Glutamatergic neuron (in vitro differentiated cells): ENCODE results near the gene DLK2. TPM values are rescaled to one million over a fixed set of nuclear protein-coding genes. Genes with fewer than 3 reads are reported as not detected.

Experiments
- DNase-seq: peaks from one replicate; pipeline ENCODE4 v3.0.0; 2022
- H3K27ac Mint-ChIP-seq: one replicate; pipeline ENCODE4 v1.8.0; 2020; ENCODE audit warnings: mild to moderate bottlenecking, mixed read lengths, inconsistent platforms; ENCODE audit not compliant: unreplicated experiment
- H3K27me3 Mint-ChIP-seq: one replicate; pipeline ENCODE4 v1.8.0; 2020; ENCODE audit warnings: mild to moderate bottlenecking, moderate library complexity, mixed read lengths, inconsistent platforms; ENCODE audit not compliant: unreplicated experiment
- H3K36me3 Mint-ChIP-seq: one replicate; pipeline ENCODE4 v1.8.0; 2020; ENCODE audit warnings: mild to moderate bottlenecking, mixed read lengths, inconsistent platforms; ENCODE audit not compliant: unreplicated experiment
- H3K4me1 Mint-ChIP-seq: one replicate; pipeline ENCODE4 v1.8.0; 2020; ENCODE audit warnings: mild to moderate bottlenecking, low read depth, mixed read lengths, inconsistent platforms; ENCODE audit not compliant: unreplicated experiment
- H3K4me3 Mint-ChIP-seq: one replicate; pipeline ENCODE4 v1.8.0; 2020; ENCODE audit warnings: mild to moderate bottlenecking, mixed read lengths, inconsistent platforms; ENCODE audit not compliant: unreplicated experiment
- H3K9me3 Mint-ChIP-seq: one replicate; pipeline ENCODE4 v1.8.0; 2020; ENCODE audit warnings: mild to moderate bottlenecking, moderate library complexity, mixed read lengths, inconsistent platforms; ENCODE audit not compliant: unreplicated experiment
- CTCF ChIP-seq: fragments of 200-600 bp; sonication (generic); IDR thresholded peaks from one replicate; pipeline ENCODE4 v1.5.0; 2021; ENCODE audit not compliant: partially characterized antibody, unreplicated experiment
- total RNA-seq: library from RNA; stranded (reverse); fragmentation: NEBNext Ultra II Directional; extraction: Animal tissue kit (Norgen Biotek cat#: 25700); gene quantifications from one replicate; pipeline ENCODE4 v1.2.1, GENCODE V29; 2021; ENCODE audit not compliant: unreplicated experiment

The DLK2 gene
- total RNA-seq, 1 donor from 2014 or later, result 2.2 TPM

- H3K27ac Mint-ChIP-seq, result no peak overlapping the region
- TF ChIP-seq CTCF, result no peak
Measured at GRCh38 chr6:43493230-43493629, 37.9 kb upstream of the DLK2 start.

GRCh38 chr6:43492673-43493072 lies 37.3 kb upstream of the DLK2 start:
- H3K27me3 Mint-ChIP-seq, result peaks cover 10% of the 10 kb centered on the region
- no peak overlapping the region for H3K27ac Mint-ChIP-seq
- peaks cover 4% of the 10 kb centered on the region for H3K36me3 Mint-ChIP-seq
- peaks cover 38% of the 10 kb centered on the region for H3K4me1 Mint-ChIP-seq
- no peak for DNase-seq
- H3K9me3 Mint-ChIP-seq, result peaks cover 5% of the 10 kb centered on the region
- TF ChIP-seq CTCF, result no peak
- no peak overlapping the region for H3K4me3 Mint-ChIP-seq

More at GRCh38 chr6:43493230-43493629, 37.9 kb upstream of the DLK2 start:
- H3K27me3 Mint-ChIP-seq, result peaks cover 10% of the 10 kb centered on the region
- peaks cover 4% of the 10 kb centered on the region for H3K36me3 Mint-ChIP-seq
- no peak overlapping the region for H3K4me3 Mint-ChIP-seq
- H3K9me3 Mint-ChIP-seq, result peaks cover 3% of the 10 kb centered on the region
- DNase-seq, result no peak
- peaks cover 40% of the 10 kb centered on the region for H3K4me1 Mint-ChIP-seq

DNA sequence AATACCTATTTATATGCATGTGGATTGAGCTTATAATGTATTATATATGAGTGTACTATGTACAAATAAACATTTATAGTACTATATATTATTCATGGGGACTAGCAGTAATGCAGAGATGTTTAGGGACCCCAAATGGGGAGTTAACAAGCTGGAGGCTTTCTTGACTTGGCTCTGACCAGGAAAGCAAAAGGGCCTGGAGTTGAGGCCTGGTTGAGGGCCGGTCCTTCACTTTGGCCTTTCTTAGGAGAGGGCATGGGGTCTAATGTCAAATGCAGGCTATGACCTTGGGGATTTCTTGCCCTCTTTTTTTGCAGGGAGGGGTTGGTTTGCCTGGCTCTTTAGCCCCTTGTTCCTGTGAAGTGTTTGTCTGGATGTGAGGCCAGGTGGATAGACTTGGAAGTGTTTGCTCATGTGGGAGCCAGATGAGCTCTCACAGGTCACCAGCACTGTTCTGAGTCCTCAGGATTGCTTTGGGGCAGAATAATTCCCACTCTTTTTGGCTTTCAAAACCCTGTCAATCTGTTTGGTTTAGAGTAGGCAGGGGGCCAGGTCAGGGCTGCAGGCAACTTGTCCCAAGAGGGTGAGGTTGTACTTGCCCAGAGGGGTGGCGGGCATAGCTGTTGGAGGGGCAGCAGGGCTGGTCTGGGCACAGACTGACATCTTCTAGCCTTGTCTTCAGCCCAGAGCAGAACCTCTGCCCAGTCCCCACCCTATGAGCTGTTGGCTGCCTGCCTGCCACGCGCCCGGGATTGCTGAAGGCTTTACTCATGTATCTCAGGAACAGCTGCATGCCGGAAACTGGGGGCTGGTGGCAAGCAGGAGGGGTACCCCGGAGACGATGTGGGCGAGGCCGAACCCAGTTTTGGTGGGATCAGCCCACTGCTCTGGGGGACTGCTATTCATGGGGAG lies 36.7 kb upstream of the DLK2 start:
- TF ChIP-seq CTCF, result no peak
- no peak overlapping the region for H3K27ac Mint-ChIP-seq
- H3K36me3 Mint-ChIP-seq, result peaks cover 4% of the 10 kb centered on the region
- H3K9me3 Mint-ChIP-seq, result peaks cover 5% of the 10 kb centered on the region
- peaks cover 34% of the 10 kb centered on the region for H3K4me1 Mint-ChIP-seq
- H3K27me3 Mint-ChIP-seq, result peaks cover 10% of the 10 kb centered on the region
- no peak for DNase-seq
- H3K4me3 Mint-ChIP-seq, result no peak overlapping the region

DNA sequence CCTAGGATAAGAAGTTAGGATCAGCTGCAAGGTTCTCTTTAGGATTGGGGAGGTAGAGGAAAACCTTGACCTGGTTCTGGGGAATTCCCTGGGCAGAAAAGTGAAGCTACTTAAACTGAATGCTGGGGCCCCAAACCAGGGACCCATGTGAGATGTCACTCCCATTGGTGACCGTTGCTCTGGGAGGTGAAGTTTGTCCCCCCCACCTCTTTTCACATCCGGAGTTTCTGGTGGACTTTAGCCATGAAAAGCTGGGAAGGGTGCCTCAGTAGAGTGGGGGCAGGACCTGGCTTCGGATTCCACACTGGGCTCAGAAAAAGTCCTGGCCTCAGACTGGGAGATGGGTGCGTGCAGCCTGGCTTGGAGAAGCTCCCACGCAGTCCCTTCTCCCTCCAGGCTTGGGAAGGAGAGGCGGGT lies 35.2 kb upstream of the DLK2 start:
- no peak for TF ChIP-seq CTCF
- peaks cover 4% of the 10 kb centered on the region for H3K36me3 Mint-ChIP-seq
- no peak for DNase-seq
- H3K4me1 Mint-ChIP-seq, result peaks cover 31% of the 10 kb centered on the region
- H3K4me3 Mint-ChIP-seq, result peak overlapping the region; percentile 78
- H3K27me3 Mint-ChIP-seq, result peaks cover 8% of the 10 kb centered on the region
- H3K27ac Mint-ChIP-seq, result peak overlapping the region; percentile 94
- peaks cover 5% of the 10 kb centered on the region for H3K9me3 Mint-ChIP-seq
